Smooth muscle cell (in vitro differentiated cells): Measurements from ENCODE around the gene CLDN9. TPM values are rescaled to one million over a fixed set of nuclear protein-coding genes. Genes with fewer than 3 reads are reported as not detected.

Experiments used
- DNase-seq: peaks from one replicate; lab custom pipeline; 2025; ENCODE audit not compliant: unreplicated experiment; lab: John Stamatoyannopoulos, UW
- H2AFZ ChIP-seq: fragments of 200-600 bp; sonication (generic); 2 replicates; pipeline ENCODE4 v1.6.0; 2016; ENCODE audit warnings: antibody characterized with exemption, low read depth, mild to moderate bottlenecking
- H3F3A ChIP-seq: fragments of 200-600 bp; sonication (generic); 2 replicates; pipeline ENCODE4 v1.6.0; 2017; ENCODE audit warnings: antibody characterized with exemption, low read depth
- H3K27ac ChIP-seq: fragments of 200-600 bp; sonication (generic); 2 replicates; pipeline ENCODE4 v1.5.1; 2016; ENCODE audit warnings: low read depth, mild to moderate bottlenecking
- H3K27me3 ChIP-seq: fragments of 200-600 bp; sonication (generic); 2 replicates; pipeline ENCODE4 v1.6.1; 2016; ENCODE audit warnings: low read depth, mild to moderate bottlenecking
- H3K36me3 ChIP-seq: fragments of 200-600 bp; sonication (generic); 2 replicates; pipeline ENCODE4 v1.5.1; 2016; ENCODE audit warnings: low read depth
- H3K4me1 ChIP-seq: fragments of 200-600 bp; sonication (generic); 2 replicates; pipeline ENCODE4 v1.5.1; 2016; ENCODE audit warnings: low read depth
- H3K4me2 ChIP-seq: fragments of 200-600 bp; sonication (generic); 2 replicates; pipeline ENCODE4 v1.6.0; 2016; ENCODE audit warnings: mild to moderate bottlenecking
- H3K4me3 ChIP-seq: fragments of 200-600 bp; sonication (generic); 2 replicates; pipeline ENCODE4 v1.5.1; 2016; ENCODE audit warnings: mild to moderate bottlenecking
- H3K79me2 ChIP-seq: fragments of 200-600 bp; sonication (generic); 2 replicates; pipeline ENCODE4 v1.6.0; 2016; ENCODE audit warnings: low read depth, mild to moderate bottlenecking
- H3K9ac ChIP-seq: fragments of 200-600 bp; sonication (generic); 2 replicates; pipeline ENCODE4 v1.6.0; 2016; ENCODE audit warnings: low read depth
- H3K9me3 ChIP-seq: fragments of 200-600 bp; sonication (generic); replicated peaks from 2 replicates; pipeline ENCODE4 v1.5.1; 2016; ENCODE audit warnings: low read depth
- H4K20me1 ChIP-seq: fragments of 200-600 bp; sonication (generic); 2 replicates; pipeline ENCODE4 v1.6.0; 2016; ENCODE audit warnings: low read depth
- CTCF ChIP-seq: fragments of 200-600 bp; sonication (generic); IDR thresholded peaks from 2 replicates; pipeline ENCODE4 v1.5.1; 2017; ENCODE audit warnings: borderline replicate concordance, mild to moderate bottlenecking, antibody characterized with exemption; ENCODE audit not compliant: insufficient read depth, poor library complexity, severe bottlenecking
- WGBS: methylation state at CpG from one replicate; pipeline ENCODE4 v1.1.7; 2016; ENCODE audit warnings: low lambda C conversion rate; 5-methylcytosine and 5-hydroxymethylcytosine counted together
- polyA plus RNA-seq: library from polyadenylated mRNA; unstranded; fragments of >200 nt; fragmentation: Nextera tagmentation; extraction: Ambion mirVana; gene quantifications from 2 replicates; pipeline ENCODE4 v1.2.1, GENCODE V29; 2016
- total RNA-seq: library from RNA; depleted of rRNA; stranded (reverse); fragments of >200 nt; gene quantifications from 2 replicates; pipeline ENCODE4 v1.2.3, GENCODE V29; 2014

CLDN9 gene
- total and polyA plus RNA-seq, 2 experiments from 2014 or later, result 0.81 to 1.8 TPM

- no peak for TF ChIP-seq CTCF
- H3K4me1 ChIP-seq, result no peaks in the 10 kb centered on the region
- no peaks in the 10 kb centered on the region for H3K79me2 ChIP-seq
- H4K20me1 ChIP-seq, result no peaks in the 10 kb centered on the region
- no peaks in the 10 kb centered on the region for H3F3A ChIP-seq
- H3K9ac ChIP-seq, result no peak within 1 kb of the TSS
- H3K27ac ChIP-seq, result no peak within 1 kb of the TSS
- H3K27me3 ChIP-seq, result peaks cover 67% of the 10 kb centered on the region
- H3K4me3 ChIP-seq, result peak within 1 kb of the TSS; percentile 41
- no peaks in the 10 kb centered on the region for H3K36me3 ChIP-seq
- H3K9me3 ChIP-seq, result no peaks in the 10 kb centered on the region
- WGBS, result 25% methylated on average over 11 of the region's 44 CpGs
- no peak for DNase-seq
- no peak within 1 kb of the TSS for H2AFZ ChIP-seq
- peak within 1 kb of the TSS; percentile 70 for H3K4me2 ChIP-seq
These were observed 24.1 kb downstream of the CLDN9 start, which contains the start of gene BICDL2 for GRCh38 chr16:3036726-3037315. Gene BICDL2, minus strand, starts transcription at chr16:3036944. Its CDS starts 1,448 bp downstream, at chr16:3035496.

DNA sequence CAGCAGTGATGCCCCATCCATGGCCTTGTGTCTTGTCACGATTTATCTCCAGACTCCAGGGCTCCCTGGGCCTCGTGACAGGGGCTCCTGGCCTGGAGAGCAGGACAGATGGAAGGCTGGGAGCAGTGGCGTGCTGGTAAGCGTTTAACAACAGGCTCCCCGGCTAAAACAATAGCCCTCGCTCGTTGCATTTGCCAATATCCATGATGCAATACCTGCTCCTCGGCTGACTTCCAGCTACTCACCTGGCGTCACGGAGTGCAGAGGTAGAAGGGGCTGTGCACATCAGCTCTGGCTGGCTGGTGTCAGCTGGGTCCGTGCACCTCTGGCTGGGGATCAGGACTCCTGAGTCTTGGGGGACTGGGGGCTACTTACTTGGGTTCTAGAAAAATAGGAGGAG, 25.5 kb downstream of the CLDN9 start:
- H4K20me1 ChIP-seq, result no peaks in the 10 kb centered on the region
- 60% methylated on average over 11 of the region's 11 CpGs for WGBS
- no peak for TF ChIP-seq CTCF
- peaks cover 63% of the 10 kb centered on the region for H3K27me3 ChIP-seq
- H2AFZ ChIP-seq, result no peak overlapping the region
- no peak overlapping the region for H3K4me2 ChIP-seq
- no peaks in the 10 kb centered on the region for H3K36me3 ChIP-seq
- H3K4me3 ChIP-seq, result no peak overlapping the region
- no peaks in the 10 kb centered on the region for H3F3A ChIP-seq
- H3K9me3 ChIP-seq, result no peaks in the 10 kb centered on the region
- H3K9ac ChIP-seq, result no peak overlapping the region
- H3K4me1 ChIP-seq, result no peaks in the 10 kb centered on the region
- H3K79me2 ChIP-seq, result no peaks in the 10 kb centered on the region
- no peak for DNase-seq
- H3K27ac ChIP-seq, result no peak overlapping the region

DNA sequence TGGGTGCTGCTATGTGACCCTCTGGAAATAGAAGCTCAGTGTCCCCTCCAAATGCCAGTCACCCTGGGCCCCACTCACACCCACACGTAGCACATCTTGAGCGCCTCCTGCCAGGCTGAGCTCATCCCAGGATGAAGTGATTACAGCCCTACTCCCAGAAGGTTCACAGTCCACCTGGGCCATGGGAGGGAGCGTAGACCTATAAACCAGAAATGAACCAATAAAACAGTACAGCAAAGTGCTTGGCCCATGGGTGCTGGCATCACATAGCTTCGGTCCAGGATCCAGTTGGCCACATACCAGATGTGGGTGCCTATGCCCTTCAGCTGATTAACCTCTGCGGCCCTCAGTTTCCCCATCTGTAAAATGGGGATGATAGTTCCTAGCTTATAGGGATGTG, 26.2 kb downstream of the CLDN9 start:
- Histone ChIP-seq H3K4me3 (no peak overlapping the region), H3K27ac (no peak overlapping the region), H3K36me3 (no peaks in the 10 kb centered on the region), H3K79me2 (no peaks in the 10 kb centered on the region), H3K9ac (no peak overlapping the region), H4K20me1 (no peaks in the 10 kb centered on the region), H2AFZ (no peak overlapping the region), H3K9me3 (no peaks in the 10 kb centered on the region), H3F3A (no peaks in the 10 kb centered on the region), H3K27me3 (peaks cover 63% of the 10 kb centered on the region), H3K4me1 (no peaks in the 10 kb centered on the region), H3K4me2 (no peak overlapping the region)
- no peak for DNase-seq
- no peak for TF ChIP-seq CTCF
- 90% methylated on average over 5 of the region's 5 CpGs for WGBS

- no peak for DNase-seq
- Histone ChIP-seq H3K9ac (no peak overlapping the region), H3K9me3 (no peaks in the 10 kb centered on the region), H3K27me3 (peaks cover 63% of the 10 kb centered on the region), H4K20me1 (no peaks in the 10 kb centered on the region), H3K27ac (no peak overlapping the region), H3K79me2 (no peaks in the 10 kb centered on the region), H2AFZ (no peak overlapping the region), H3K4me1 (peaks cover 11% of the 10 kb centered on the region), H3K4me2 (no peak overlapping the region), H3K36me3 (no peaks in the 10 kb centered on the region), H3K4me3 (no peak overlapping the region), H3F3A (no peaks in the 10 kb centered on the region)
- WGBS, result 94% methylated on average over 3 of the region's 3 CpGs
- no peak for TF ChIP-seq CTCF
These were observed 29.7 kb downstream of the CLDN9 start for GRCh38 chr16:3042376-3042775.
